Measurements from ENCODE around the gene HSD3B2.

DNA sequence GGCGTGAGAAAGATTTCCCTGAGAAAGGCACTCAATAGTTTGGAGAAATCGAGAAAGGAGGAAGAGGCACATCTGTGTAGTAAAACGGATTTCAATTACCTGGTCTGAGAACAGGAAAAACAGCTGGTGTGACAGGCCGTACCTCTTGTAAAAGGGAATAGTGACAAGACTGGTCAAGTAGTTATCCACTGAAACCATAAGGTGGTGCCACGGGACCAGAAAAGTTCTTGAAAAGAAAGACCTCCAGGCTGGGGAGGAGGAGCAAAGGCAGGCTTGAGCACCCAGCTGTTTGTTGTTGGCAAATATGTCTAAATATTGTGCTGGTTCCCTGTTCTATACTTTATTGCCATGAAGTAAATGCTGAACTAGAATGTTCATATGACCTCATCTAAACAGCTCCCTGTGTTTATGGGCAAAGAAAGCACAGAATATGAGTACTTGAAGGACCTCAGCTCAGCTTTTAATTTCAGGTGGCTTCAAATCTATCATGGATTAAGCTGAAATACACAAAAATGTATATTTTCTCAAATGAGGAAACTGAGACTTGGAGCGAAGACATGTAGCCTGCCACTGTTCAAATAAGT, 42.4 kb upstream of the HSD3B2 start:
- TF ChIP-seq GATA2 (IDR thresholded peaks at IDR 0.05; ENCODE audit: low read depth, low read length): no peak
- TF ChIP-seq GATA3 (IDR thresholded peaks at IDR 0.05; ENCODE audit: low read depth, low read length): no peak

Measured in SH-SY5Y (cell line).